SK-N-SH treated with all-trans-retinoic acid at 6 μM for 48 hours (cell line): Measurements from ENCODE around the gene SLC9A7.

Experiments used
- ATAC-seq: fragments of 200-7000 bp; cut with Tn5 transposase; 3 replicates; pipeline ENCODE4 v1.9.1; 2020; ENCODE audit warnings: mild to moderate bottlenecking, moderate library complexity
- ARNTL ChIP-seq: fragments of 450-650 bp; formaldehyde crosslinking; IDR thresholded peaks from 2 replicates; pipeline ENCODE4 v1.5.0; 2020; ENCODE audit warnings: low read depth, mild to moderate bottlenecking, moderate library complexity, borderline replicate concordance
- BACH2 ChIP-seq: fragments of 250-450 bp; sonication (Bioruptor Pico); IDR thresholded peaks from 2 replicates; pipeline ENCODE4 v1.9.0; 2021; ENCODE audit warnings: mild to moderate bottlenecking, borderline replicate concordance
- CSDC2 ChIP-seq: fragments of 250-450 bp; sonication (Bioruptor Pico); IDR thresholded peaks from 2 replicates; pipeline ENCODE4 v1.5.0; 2020; ENCODE audit warnings: mild to moderate bottlenecking, moderate library complexity
- CSRNP3 ChIP-seq: fragments of 250-450 bp; sonication (Bioruptor Pico); IDR thresholded peaks from 2 replicates; pipeline ENCODE4 v1.5.1; 2021; ENCODE audit warnings: mild to moderate bottlenecking, moderate library complexity
- ESRRG ChIP-seq: fragments of 250-450 bp; sonication (Bioruptor Pico); IDR thresholded peaks from 2 replicates; pipeline ENCODE4 v1.6.1; 2021; ENCODE audit warnings: mild to moderate bottlenecking
- GLIS3 ChIP-seq: fragments of 250-450 bp; sonication (Bioruptor Pico); IDR thresholded peaks from 2 replicates; pipeline ENCODE4 v1.5.0; 2020; ENCODE audit warnings: mild to moderate bottlenecking, moderate library complexity
- ISL1 ChIP-seq: fragments of 250-450 bp; sonication (Bioruptor Pico); IDR thresholded peaks from 2 replicates; pipeline ENCODE4 v2.1.2; 2022; ENCODE audit warnings: mild to moderate bottlenecking, moderate library complexity
- OSR1 ChIP-seq: fragments of 250-450 bp; sonication (Bioruptor Pico); IDR thresholded peaks from 2 replicates; pipeline ENCODE4 v1.8.0; 2022; ENCODE audit warnings: moderate library complexity, mild to moderate bottlenecking, inconsistent platforms
- POU6F1 ChIP-seq: fragments of 250-450 bp; sonication (Bioruptor Pico); IDR thresholded peaks from 2 replicates; pipeline ENCODE4 v1.8.0; 2021; ENCODE audit warnings: low read depth, mild to moderate bottlenecking, moderate library complexity, borderline replicate concordance
- PPARA ChIP-seq: fragments of 250-450 bp; sonication (Bioruptor Pico); IDR thresholded peaks from 2 replicates; pipeline ENCODE4 v1.5.0; 2020; ENCODE audit warnings: mild to moderate bottlenecking, borderline replicate concordance
- RARB ChIP-seq: fragments of 250-450 bp; sonication (Bioruptor Pico); IDR thresholded peaks from 2 replicates; pipeline ENCODE4 v1.8.0; 2021; ENCODE audit warnings: mild to moderate bottlenecking, moderate library complexity
- SNAI2 ChIP-seq: fragments of 250-450 bp; sonication (Bioruptor Pico); IDR thresholded peaks from 2 replicates; pipeline ENCODE4 v1.5.0; 2020; ENCODE audit warnings: mild to moderate bottlenecking, moderate library complexity
- TCF4 ChIP-seq: fragments of 250-450 bp; sonication (Bioruptor Pico); IDR thresholded peaks from 2 replicates; pipeline ENCODE4 v1.8.0; 2021; ENCODE audit warnings: mild to moderate bottlenecking, moderate library complexity, borderline replicate concordance
- TOX ChIP-seq: fragments of 250-450 bp; sonication (Bioruptor Pico); IDR thresholded peaks from 2 replicates; pipeline ENCODE4 v1.8.0; 2021; ENCODE audit warnings: mild to moderate bottlenecking, moderate library complexity, borderline replicate concordance
- ZC3H10 ChIP-seq: fragments of 250-450 bp; sonication (Bioruptor Pico); IDR thresholded peaks from 2 replicates; pipeline ENCODE4 v1.5.1; 2021; ENCODE audit warnings: mild to moderate bottlenecking, moderate library complexity
- ZFP3 ChIP-seq: fragments of 250-450 bp; sonication (Bioruptor Pico); IDR thresholded peaks from 2 replicates; pipeline ENCODE4 v1.5.0; 2020; ENCODE audit warnings: mild to moderate bottlenecking, moderate library complexity
- ZFP30 ChIP-seq: fragments of 450-650 bp; formaldehyde crosslinking; IDR thresholded peaks from 2 replicates; pipeline ENCODE4 v1.5.0; 2022; ENCODE audit warnings: mild to moderate bottlenecking, moderate library complexity
- ZNF565 ChIP-seq: fragments of 450-650 bp; formaldehyde crosslinking; conservative IDR thresholded peaks from 2 replicates; pipeline ENCODE4 v1.5.0; 2020; ENCODE audit warnings: low read depth, mild to moderate bottlenecking, moderate library complexity
- ZNF8 ChIP-seq: fragments of 450-650 bp; formaldehyde crosslinking; IDR thresholded peaks from 2 replicates; pipeline ENCODE4 v1.5.0; 2020; ENCODE audit warnings: mild to moderate bottlenecking, moderate library complexity
- TF ChIP-seq, protein P1 (sequence below): fragments of 250-450 bp; sonication (Bioruptor Pico); IDR thresholded peaks from 2 replicates; pipeline ENCODE4 v1.8.0; 2020; ENCODE audit warnings: mild to moderate bottlenecking, moderate library complexity, borderline replicate concordance
- TF ChIP-seq, protein P2 (sequence below): fragments of 250-450 bp; sonication (Bioruptor Pico); IDR thresholded peaks from 2 replicates; pipeline ENCODE4 v1.5.0; 2020; ENCODE audit warnings: mild to moderate bottlenecking, moderate library complexity

The SLC9A7 gene

GRCh38 chrX:46695491-46695890 is 63.4 kb downstream of the SLC9A7 start:
- TF ChIP-seq RARB: no peak
- no peak for TF ChIP-seq SNAI2
- TF ChIP-seq GLIS3 (CRISPR knock-in tag): no peak
- TF ChIP-seq POU6F1: no peak
- TF ChIP-seq ESRRG (CRISPR knock-in tag): no peak
- TF ChIP-seq ARNTL (CRISPR knock-in tag): no peak
- TF ChIP-seq ZFP3 (CRISPR knock-in tag): no peak
- TF ChIP-seq, all 23 proteins: peak for 0
- ATAC-seq: no peak

DNA sequence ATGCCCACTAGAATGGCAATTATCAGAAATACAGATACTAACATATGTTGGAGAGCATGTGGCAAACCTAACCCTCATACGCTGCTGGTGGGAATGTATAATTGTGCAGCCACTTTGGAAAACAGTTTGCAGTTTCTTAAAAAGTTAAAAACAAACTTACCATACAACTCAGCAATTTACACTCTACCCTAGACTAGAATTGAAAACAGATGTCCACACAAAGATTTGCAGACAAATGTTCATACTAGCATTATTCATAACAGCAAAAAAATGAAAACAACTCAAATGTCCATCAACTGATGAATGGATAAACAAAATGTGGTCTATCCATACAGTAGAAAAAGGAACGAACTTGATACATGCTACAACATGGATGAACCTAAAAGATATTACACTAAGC is 64.4 kb downstream of the SLC9A7 start:
- TF ChIP-seq ARNTL (CRISPR knock-in tag) (no peak), ZFP30 (no peak), POU6F1 (no peak), ZNF565 (CRISPR knock-in tag) (no peak), CSDC2 (CRISPR knock-in tag) (no peak), OSR1 (CRISPR knock-in tag) (no peak), ESRRG (CRISPR knock-in tag) (no peak), PPARA (CRISPR knock-in tag) (no peak), BACH2 (no peak), CSRNP3 (CRISPR knock-in tag) (no peak)
- no peak for ATAC-seq

DNA sequence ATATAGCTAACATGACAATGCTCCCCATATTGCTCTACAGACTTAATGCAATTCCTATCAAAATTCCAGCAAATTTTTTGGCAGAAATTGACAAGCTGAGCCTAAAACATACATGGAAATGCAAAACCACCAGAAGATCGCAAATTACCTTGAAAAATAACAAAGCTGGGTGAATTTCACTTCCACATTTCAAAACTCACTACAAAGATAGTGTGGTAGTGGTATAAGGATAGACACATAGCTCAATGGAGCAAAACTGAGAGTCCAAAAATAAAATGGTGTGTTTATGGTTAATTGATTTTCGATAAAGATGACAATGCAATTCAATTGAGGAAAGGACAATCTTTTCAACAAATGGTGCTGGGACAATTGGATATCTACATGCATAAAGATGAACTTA is 65.8 kb downstream of the SLC9A7 start:
- TF ChIP-seq ZFP3 (CRISPR knock-in tag): no peak
- TF ChIP-seq TOX: no peak
- no peak for TF ChIP-seq SNAI2
- no peak for TF ChIP-seq POU6F1
- TF ChIP-seq GLIS3 (CRISPR knock-in tag): no peak
- no peak for TF ChIP-seq ESRRG (CRISPR knock-in tag)
- no peak for TF ChIP-seq ZNF8 (CRISPR knock-in tag)
- TF ChIP-seq CSRNP3 (CRISPR knock-in tag): no peak
- TF ChIP-seq ZC3H10: no peak
- no peak for TF ChIP-seq ZFP30
- TF ChIP-seq BACH2: no peak
- TF ChIP-seq ISL1 (CRISPR knock-in tag): no peak
- no peak for ATAC-seq

- no peak for TF ChIP-seq POU6F1
- no peak for TF ChIP-seq TCF4 (CRISPR knock-in tag)
- TF ChIP-seq ZNF565 (CRISPR knock-in tag): no peak
- TF ChIP-seq ZC3H10: no peak
- TF ChIP-seq, protein P1, sequence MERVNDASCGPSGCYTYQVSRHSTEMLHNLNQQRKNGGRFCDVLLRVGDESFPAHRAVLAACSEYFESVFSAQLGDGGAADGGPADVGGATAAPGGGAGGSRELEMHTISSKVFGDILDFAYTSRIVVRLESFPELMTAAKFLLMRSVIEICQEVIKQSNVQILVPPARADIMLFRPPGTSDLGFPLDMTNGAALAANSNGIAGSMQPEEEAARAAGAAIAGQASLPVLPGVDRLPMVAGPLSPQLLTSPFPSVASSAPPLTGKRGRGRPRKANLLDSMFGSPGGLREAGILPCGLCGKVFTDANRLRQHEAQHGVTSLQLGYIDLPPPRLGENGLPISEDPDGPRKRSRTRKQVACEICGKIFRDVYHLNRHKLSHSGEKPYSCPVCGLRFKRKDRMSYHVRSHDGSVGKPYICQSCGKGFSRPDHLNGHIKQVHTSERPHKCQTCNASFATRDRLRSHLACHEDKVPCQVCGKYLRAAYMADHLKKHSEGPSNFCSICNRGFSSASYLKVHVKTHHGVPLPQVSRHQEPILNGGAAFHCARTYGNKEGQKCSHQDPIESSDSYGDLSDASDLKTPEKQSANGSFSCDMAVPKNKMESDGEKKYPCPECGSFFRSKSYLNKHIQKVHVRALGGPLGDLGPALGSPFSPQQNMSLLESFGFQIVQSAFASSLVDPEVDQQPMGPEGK (CRISPR knock-in tag): no peak
- no peak for TF ChIP-seq ARNTL (CRISPR knock-in tag)
- TF ChIP-seq OSR1 (CRISPR knock-in tag): no peak
- TF ChIP-seq ZFP30: no peak
- TF ChIP-seq, protein P2, sequence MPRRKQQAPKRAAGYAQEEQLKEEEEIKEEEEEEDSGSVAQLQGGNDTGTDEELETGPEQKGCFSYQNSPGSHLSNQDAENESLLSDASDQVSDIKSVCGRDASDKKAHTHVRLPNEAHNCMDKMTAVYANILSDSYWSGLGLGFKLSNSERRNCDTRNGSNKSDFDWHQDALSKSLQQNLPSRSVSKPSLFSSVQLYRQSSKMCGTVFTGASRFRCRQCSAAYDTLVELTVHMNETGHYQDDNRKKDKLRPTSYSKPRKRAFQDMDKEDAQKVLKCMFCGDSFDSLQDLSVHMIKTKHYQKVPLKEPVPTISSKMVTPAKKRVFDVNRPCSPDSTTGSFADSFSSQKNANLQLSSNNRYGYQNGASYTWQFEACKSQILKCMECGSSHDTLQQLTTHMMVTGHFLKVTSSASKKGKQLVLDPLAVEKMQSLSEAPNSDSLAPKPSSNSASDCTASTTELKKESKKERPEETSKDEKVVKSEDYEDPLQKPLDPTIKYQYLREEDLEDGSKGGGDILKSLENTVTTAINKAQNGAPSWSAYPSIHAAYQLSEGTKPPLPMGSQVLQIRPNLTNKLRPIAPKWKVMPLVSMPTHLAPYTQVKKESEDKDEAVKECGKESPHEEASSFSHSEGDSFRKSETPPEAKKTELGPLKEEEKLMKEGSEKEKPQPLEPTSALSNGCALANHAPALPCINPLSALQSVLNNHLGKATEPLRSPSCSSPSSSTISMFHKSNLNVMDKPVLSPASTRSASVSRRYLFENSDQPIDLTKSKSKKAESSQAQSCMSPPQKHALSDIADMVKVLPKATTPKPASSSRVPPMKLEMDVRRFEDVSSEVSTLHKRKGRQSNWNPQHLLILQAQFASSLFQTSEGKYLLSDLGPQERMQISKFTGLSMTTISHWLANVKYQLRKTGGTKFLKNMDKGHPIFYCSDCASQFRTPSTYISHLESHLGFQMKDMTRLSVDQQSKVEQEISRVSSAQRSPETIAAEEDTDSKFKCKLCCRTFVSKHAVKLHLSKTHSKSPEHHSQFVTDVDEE: no peak
- TF ChIP-seq TOX: no peak
- no peak for TF ChIP-seq SNAI2
- TF ChIP-seq ISL1 (CRISPR knock-in tag): no peak
- TF ChIP-seq, all 23 proteins: peak for 0
- no peak for ATAC-seq
Measured at GRCh38 chrX:46690818-46691217, 68.1 kb downstream of the SLC9A7 start.
